Measurements from ENCODE around the gene MAST4.

MAST4 gene

DNA sequence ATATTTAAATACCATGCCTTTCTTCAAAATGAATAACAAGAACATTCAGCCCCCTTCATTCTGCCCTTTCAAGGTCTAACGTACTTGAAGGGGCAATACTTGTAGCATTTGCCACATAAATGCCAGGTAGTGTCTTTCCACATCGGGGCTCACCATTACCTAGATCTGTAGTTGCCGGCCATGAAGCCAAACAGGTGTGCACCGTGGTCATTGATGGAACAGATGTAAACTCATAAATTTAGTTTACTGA is 407.4 kb downstream of the MAST4 start:
- no peak for DNase-seq

DNA sequence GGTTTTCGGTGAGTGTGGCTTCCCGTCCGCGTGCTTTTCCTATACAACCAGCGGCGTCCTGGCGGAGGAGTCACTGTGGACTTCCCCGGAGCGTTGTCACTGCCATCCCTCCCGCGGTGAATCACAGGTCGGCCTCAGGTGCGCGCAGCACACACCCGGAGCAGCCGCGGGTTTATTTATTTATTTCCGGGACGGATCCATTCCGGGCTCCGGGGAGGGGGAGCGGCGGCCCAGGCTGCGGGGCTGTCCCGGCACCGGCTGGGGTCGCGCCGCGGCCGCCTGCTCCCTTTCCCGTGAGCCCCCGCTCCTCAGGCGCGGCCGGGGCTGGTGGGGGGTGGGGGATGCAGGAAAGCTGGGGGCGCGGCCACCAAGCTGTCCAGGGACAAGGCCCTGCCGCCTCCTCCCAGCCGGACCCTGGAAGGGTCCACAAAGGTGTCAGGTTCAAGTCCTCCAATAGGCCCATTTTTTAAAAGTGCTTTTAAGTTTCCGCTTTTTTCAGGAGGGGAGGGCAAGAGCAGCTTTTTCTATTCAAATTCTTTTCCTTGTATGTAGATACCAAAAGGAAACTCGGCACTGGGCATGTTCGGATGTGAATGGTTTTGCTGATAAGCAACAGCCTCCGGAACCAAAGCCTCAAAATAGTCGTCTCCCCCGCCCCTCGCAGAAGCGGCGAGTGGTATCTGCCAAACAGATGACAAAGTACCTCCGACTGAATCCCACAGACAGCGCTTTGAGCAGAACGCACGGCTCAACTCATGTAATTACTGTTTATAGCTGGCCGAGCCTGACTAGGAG is 407.9 kb downstream of the MAST4 start:
- no peak for DNase-seq

DNA sequence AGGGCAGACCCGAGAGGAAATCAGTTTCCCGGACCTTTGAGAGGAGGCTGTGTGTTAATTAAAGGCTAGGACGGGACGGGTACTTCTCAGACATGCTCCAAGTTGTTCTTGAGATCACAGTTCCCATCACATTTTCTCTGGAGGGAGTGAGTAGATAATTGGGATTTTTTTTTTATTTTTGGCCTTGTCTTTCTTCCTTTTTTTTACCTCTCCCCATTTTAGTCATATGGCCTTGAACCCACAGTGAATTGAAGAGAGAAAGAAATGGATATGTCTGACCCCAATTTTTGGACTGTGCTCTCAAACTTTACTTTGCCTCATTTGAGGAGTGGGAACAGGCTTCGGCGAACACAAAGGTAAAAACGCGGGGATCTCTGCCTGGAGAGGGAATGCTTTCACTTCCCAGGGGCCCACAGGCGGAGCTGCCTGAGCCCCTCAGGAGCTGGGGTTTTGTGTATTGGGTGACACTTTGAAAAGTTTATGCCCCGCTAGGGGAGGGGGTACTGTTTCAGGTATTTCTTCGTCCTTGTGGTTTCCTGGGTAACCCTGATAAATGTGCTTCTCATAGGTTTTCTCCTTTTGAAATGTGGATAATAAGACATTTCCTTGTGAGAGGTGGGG is 408.6 kb downstream of the MAST4 start:
- DNase-seq: no peak

DNA sequence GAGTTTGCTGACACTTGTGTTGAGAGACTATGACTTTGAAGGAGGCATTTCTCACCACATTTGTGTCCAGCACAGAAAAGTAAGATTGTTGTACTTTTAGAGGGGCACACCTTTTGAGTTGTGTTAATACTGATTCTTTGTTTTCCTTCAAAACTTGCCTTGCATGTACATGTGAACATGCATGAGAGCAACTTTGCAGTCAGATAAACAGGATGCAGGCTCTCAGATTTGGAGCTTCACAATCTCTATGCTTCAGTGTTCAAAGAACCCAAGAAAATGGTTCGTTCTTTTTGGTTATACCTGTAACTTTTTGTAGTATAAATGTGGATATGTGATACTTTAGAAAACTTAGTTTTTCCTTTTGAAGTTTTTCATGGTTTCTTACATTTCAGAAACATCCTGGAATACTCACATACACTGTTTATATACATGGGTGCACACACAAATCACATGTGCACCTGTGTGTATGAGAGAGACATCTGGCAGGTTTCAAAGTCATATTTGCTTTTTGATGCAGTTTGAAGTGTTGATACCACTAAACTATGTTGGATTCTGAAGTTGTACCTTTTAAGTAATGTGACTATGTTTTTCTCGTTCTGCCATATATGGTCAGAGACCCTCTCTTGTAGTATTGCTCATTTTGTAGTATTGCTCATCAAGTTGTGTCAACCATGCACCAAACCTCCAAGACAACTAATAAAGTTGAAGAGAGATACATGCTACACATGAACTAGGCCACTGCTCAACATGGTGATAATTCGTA is 409.7 kb downstream of the MAST4 start:
- no peak for DNase-seq

DNA sequence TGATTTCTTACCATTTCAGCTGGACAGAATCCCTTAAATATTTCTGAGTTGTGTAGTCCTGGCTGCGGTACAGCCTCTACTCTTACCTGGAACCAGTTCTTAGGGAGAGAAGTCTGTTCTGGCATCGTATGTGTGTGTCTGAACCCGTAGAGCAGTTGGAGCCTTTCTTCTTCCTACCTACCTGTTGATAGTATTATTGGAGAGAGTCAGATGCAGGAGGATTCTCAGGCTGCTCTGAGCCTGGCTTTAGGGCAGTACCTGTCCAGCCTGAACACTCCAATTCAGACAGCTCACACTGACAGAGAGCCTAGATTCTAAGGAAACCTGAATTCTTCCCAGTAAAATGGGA is 410.3 kb downstream of the MAST4 start:
- no peak for DNase-seq

DNA sequence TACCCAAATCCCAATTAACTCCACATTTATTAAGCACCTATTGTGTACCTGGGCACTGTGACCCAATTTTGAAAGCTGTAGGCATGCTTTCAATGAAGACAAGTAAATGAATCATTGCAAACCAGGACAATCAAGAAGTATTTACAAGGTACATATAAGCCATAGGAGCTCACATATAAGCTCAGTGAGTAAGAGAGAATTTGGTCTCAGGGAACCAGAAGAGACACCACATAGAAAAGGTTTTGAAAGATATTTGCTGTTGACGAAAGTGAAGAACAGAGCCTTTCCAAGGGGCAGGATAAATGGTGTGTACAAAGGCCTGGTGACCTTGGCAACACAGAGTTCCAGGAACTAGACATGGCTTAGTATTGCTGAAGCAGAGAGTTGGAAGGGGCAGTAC is 412.8 kb downstream of the MAST4 start:
- DNase-seq: no peak

DNA sequence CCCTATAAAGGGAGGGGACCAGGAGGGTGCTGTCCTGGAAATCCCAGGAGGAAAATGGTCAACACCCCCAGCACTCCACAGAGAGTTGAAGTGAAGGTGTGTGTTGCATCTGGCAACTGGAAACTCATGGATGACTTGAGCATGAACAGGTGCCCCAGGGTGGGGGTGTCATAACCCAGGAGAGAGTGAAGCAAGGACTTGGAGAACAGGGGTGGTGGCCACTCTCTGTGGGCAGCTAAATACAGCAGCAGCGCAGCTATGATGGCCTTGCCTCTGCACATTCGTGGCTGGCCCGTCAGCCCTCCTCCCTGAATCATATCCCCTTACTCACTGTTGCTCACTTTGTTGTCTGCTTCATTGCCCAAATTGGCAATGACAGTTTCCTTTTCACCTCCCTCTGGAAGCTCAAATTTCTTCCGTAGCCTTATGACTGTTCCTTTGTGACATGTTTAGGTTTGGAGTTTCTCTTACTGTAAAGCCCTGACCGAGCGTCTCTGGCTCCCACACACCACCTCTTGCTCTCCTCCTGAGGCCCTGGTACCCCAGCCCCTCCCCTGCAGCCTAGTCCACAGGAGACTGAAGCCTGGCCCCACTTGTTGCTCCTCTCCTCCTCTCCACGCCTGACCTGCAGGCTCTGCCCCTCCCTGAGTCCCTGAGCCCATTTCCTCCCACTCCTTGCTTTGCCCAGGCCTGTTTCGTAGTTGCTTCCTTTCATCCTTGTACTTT is 414.7 kb downstream of the MAST4 start:
- no peak for DNase-seq

DNA sequence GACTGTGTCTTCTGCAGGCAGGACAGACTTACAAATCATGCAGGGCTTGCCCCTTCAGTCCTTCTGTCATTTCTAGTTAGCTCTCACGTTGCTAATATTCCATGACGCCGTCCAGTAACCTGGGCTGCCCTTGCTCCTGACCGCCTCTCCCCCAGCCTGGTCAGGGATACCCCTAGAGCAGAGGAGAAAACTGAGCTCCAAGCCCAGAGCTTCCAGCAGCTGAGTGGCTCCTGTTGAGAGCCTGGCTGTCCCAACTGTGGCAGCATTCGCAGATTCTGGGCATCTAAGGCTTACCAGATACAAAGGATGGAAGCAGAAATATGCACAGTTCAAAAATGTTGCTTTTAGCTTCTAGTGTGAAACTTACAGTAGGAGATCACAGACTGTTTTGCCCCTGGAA is 415.2 kb downstream of the MAST4 start:
- no peak for DNase-seq

DNA sequence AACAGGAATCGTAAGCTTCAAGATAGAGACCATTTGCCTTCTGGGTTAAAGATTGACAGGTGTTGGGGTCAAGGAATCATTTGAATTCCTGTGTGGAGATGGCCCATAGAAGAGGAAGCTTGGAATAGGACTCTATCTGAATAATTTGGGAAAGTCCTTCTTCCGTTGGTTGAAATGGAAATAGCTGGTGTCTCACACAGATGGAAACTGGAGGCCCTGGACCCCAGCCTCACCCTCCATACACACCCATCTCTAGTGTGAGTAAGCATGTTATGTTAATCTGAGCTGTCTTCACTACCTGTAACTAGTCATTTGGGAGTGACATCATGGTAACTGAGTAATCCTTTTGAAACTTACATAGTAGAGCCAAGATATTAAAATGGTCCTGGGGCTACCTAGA is 416.0 kb downstream of the MAST4 start:
- DNase-seq: no peak

DNA sequence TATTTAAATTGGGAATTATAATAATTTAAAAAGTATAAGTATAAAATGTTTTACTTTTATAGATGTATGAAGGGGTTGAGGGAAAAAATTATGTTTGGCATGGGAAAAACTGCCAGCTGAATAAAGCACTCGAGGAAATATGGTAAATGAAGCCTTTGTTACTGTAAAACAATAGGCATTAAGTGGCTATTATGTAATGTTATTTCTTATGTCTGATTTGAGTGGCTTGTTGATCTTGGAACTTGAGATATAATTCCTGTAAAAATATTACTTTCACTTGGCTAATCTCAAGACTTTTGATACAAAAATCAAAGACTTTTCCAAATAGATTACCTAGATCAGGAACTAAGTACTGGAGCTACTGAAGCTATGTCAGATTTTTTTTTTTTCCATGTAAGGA is 417.5 kb downstream of the MAST4 start:
- DNase-seq: no peak

DNA sequence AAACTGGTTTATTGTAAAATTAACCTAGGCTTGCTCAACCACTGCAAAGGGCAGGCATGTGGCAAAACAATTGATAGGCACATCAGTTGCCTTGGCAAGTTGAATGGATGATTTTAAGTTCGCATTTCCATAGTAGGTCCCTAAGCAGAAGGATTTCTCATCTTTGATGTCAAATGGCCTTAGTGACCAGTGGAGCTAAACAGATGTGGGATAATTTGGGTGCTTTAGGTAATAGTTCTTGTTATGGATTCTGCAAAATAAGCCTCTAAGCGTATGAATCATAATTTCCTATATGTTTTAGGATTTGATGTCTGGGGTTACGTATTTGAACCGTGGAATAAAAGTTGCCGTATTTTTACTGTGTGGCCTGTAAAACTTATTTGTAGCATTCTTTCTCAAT is 418.0 kb downstream of the MAST4 start:
- no peak for DNase-seq

DNA sequence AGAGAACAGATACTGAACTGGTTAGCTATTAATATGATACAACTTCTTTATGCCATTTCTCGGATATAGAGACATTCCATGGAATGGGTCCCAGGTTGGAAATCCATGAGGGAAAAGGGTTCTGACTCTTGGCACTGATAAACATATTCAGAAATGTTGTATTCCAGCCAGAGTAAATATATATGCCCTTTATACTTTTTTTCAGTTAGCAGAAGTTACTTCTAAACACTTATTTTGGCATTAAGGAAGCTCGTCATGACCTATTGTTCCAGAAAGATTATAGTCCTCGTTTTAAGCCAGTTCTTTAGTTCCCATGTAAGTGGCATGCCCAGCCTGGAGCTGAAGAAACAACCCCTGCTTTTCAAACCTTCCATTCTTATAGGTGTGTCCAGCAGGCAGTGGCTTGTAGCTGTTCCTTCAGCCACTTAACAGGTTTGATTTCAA is 418.8 kb downstream of the MAST4 start:
- no peak for DNase-seq

DNA sequence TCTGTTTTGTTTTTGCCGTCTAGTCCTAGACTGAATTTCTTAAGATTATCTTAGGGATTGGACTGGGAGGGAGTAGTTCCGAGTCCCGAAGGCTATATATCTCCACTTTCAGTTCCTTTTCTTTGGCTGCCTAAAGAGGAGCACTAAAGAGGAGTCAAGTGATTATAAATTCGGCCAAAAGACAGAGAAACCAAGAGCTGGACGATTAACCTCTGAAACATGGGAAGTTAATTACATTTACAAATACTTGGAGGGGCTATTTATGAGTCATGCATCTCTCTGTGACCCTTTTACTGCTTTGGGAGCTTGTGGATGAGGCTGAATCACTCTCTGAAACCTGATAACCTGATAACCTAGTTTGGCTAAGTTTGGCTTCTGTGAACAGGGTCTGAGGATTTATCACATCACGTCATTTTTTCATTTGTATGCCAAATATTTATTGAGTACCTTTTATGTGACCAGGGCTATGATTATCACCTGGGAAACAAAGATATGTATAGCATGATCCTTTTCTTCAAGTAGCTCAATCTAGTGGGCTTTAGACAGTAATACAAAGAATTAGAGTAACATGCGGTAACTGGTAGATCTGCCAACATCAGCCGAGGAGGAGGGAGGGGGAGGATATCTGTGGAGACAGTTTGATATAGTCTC is 419.5 kb downstream of the MAST4 start:
- DNase-seq: no peak

DNA sequence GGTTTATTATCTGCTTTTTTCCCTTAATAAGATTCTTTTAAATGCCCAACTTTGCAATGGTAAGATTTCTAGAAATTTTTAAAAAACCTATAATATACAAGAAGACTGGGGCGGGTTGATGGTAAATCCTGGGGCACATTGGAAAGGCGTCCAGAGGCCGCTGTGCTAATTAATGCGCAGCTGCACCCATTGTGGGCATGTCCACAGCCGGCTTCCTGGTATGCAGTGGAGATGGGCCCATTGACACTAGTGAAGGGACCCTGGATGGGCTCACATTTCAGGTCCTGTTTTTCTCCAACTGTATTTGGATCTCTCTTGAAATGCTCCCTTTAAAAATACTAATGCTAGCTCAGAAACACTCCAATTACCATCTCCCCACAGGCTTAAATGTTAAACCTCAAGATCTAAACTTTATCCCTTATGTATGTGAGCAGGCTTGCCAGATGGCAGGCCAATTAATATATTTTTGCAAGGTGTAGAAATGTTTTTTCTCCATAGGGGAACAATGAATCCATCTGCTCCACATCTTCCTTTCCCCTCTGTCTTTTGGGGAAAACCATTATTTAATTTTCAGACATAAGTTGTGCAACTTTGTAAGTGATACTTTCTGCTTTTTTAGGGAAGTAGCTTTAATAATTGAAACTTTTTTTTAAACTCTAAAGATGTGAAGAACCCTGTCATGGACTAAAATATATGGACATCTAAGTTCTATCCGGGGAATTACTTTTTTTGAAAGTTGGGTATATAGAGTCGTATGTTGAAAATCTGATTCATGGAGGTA is 423.1 kb downstream of the MAST4 start:
- DNase-seq: no peak

DNA sequence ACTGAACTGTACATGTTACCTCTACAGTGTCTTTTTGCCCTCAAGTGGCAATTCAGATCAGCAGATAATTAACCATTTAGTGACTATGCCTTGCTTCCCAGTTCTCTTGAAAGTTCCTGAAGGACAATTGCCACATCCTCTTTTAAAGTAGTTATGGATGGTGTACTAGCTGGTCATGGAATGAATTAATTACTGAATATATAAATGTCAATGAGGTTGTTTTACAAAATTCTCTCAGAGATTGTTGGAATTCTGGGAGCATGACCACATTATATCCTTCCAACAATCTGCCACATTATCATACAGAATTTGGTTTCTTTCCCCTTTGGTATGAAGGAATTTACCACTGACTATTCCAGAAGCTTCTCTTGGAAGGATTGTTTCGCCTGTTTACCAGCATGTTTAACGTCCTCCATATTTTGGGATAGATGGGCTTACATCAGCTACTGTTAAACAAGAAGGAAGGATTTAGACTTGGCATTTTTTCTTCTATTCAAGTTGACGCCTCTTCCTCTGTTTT is 424.0 kb downstream of the MAST4 start:
- no peak for DNase-seq

DNA sequence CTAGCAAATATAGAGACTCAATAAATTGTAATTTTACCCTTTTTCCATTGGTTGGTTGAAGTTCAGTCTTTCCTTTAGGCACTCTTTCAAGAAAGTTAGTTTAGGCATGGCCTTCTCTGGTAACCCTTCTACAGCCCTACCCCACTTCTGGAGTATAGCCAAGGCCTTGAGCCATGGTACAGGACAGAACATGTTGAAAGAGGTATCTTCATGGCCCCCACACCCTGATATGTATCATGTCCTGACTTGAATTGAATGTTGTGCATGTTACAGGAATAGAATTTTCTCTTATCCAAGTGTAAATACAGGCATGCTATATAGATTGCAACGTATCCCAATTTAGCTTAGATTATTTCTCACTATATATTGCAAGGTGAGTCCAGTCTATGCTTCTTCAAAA is 424.8 kb downstream of the MAST4 start:
- no peak for DNase-seq

DNA sequence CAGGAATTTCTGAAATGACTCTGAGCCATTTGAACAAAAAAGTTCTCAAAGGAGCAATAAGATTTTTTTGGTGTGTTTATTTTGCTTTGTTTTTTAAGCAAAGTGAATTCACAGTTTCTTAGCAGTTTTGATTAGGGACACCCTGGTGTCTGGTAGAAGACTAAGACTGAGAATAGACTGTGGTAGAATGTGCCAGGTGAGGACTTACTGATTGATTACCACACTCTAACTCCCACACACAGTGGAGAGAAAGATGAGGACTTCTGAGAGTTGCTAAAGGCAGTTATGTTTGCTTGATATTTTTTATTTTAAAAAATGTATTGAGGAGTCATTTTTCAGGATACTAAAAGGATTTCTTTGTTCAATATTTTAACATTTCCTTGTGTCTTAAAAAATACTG is 425.3 kb downstream of the MAST4 start:
- DNase-seq: no peak

DNA sequence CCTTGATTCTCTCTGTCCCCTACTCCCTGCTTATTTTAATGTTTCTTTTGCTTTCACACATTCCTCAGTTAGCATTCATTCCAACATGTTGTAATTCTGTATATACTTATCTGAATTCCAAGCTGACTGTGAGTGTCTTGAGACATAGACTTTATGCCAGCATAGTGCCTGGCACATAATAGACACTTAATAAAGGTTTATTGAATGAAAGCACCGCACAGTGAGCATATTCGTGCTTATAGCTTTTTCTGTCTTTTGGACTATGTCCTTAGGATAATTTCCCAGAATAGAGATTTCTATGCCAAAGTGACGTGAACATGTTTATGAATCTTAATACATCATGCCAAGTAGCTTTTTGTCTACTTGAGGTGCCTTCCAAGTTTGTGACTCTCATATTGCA is 425.8 kb downstream of the MAST4 start:
- DNase-seq: no peak

DNA sequence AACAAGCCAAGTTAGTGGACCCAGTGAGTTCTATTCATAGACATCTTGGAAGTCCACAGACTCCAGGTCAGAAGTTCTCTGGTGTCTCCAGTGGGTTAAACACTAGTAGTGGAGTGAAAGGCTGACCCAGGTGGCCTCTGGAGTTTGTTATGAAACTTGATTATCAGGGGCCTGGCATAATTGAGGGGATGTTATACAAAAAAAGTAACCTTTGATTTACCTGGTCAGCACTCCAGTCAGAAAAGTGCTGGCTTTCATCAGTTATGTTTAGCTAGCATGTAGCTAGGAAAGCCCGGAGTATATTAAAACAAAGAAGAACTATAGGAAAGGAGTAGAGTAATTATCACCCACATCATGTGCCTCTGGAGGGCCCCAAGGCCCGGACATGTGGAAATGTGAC is 429.3 kb downstream of the MAST4 start:
- DNase-seq: no peak

DNA sequence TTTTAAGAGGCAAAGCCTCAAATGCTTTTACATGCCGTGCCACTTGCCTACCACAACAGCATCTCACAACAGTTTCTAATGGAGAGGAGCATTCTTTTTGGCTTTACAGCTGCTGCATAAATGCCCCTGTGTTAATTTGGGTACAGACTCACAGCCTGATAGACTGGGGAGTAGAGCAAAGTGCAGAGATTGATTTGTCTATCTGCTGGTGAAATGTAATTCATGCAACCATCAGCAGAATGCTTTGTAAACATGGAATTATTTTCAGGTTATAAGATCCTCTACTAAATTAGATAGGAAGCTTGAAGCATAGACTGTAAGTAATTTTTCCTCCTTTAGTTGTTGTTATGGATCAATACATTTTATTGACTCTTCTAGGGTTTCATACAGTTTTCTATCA is 430.1 kb downstream of the MAST4 start:
- no peak for DNase-seq

DNA sequence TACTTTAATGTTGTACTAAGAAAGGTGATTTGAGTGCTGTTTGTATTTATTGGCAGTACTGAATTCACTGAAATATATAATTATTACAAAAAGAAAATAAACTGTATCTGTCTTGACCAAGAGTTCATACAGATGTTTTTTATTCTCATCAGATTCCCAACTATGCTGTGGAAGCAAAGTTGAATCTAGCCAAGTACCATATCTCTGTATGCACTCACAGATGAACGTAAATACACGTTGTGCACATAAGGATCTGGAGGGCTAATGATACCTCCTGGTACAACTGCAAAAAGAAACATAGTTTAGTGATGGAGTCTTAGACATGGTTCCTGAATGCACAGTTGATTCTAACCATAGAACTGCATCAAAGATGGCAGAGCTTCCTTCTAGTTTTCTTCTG is 431.0 kb downstream of the MAST4 start:
- no peak for DNase-seq

DNA sequence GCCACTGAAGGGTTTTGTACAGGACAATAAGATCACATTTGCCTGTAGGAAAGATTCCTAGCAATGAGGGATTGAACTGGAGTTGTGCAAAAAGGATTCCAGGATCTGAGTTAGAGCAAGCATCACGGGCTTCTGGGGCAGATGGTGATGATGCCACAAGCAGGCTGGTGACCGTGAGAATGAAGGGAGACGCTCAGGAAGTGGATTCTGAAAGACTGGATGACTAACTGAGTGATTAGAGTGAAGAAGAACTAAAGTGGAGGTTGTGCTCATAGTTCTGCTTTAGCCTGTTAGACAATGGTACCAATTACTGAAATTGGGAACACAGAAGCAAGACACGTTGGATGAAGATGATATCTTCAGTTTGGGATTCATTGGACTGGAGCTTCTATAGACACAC is 432.2 kb downstream of the MAST4 start:
- DNase-seq: no peak

All from NCI-H446 treated with DMSO at 0.1 percent for 48 hours (cell line).